HepG2 (cell line): ENCODE measurements around the gene DHRS4L2. TPM values are rescaled to one million over a fixed set of nuclear protein-coding genes. Genes with fewer than 3 reads are reported as not detected.

Experiments
- CEBPZ ChIP-seq: IDR thresholded peaks from 2 replicates; pipeline ENCODE4 v1.6.1; 2012; ENCODE audit warnings: low read length, improper control_type of control experiment
- CENPT ChIP-seq: sonication (generic); formaldehyde crosslinking; IDR thresholded peaks from 2 replicates; pipeline ENCODE4 v1.8.0; 2022; ENCODE audit warnings: low read depth, mild to moderate bottlenecking, moderate library complexity, missing genetic modification reagents
- DNMT3B ChIP-seq: conservative IDR thresholded peaks from 2 replicates; pipeline ENCODE4 v1.6.1; 2016; ENCODE audit warnings: missing biosample characterization, control low read depth
- FOXM1 ChIP-seq: sonication (generic); formaldehyde crosslinking; IDR thresholded peaks from 2 replicates; pipeline ENCODE4 v1.5.0; 2020; ENCODE audit warnings: missing genetic modification reagents
- LCORL ChIP-seq, 2 experiments: fragments of 450-650 bp in 1 of 2; sonication (generic) in 1 of 2; formaldehyde crosslinking in 1 of 2; IDR thresholded peaks; 2 replicates each; pipeline versions ENCODE4 v1.5.0 to v1.6.1; 2017 to 2020; ENCODE audit warnings: antibody characterized with exemption in 1 of 2, missing genetic modification reagents in 1 of 2
- MNT ChIP-seq: fragments of 450-650 bp; IDR thresholded peaks from 2 replicates; pipeline ENCODE4 v1.6.1; 2016
- MXI1 ChIP-seq: IDR thresholded peaks from 3 replicates; pipeline ENCODE4 v1.6.1; 2012; ENCODE audit warnings: low read depth, low read length, inconsistent platforms, borderline replicate concordance
- SOX5 ChIP-seq: IDR thresholded peaks from 2 replicates; pipeline ENCODE4 v1.6.1; 2016; ENCODE audit warnings: borderline replicate concordance
- SRSF9 ChIP-seq: fragments of 200-400 bp; formaldehyde crosslinking; IDR thresholded peaks from 2 replicates; pipeline ENCODE4 v1.6.1; 2018; ENCODE audit warnings: borderline replicate concordance, mild to moderate bottlenecking, low read depth, low read length; ENCODE audit not compliant: insufficient read depth, poor library complexity, severe bottlenecking
- polyA plus RNA-seq, 8 experiments: library from polyadenylated mRNA; depleted of rRNA in 3 of 8; stranded (reverse) in 7 of 8; unstranded in 1 of 8; fragments of >200 nt; fragmentation: Illumina TruSeq in 4 of 8; extraction: Trizol in 4 of 8; gene quantifications; 2 replicates each; pipeline versions ENCODE4 v1.2.1 to v1.2.3, GENCODE V29; 2011 to 2016; ENCODE audit warnings: low read depth in 4 of 8, missing spikeins in 1 of 8, mixed read lengths in 1 of 8; ENCODE audit not compliant: insufficient read depth in 1 of 8
- total RNA-seq, 5 experiments: library from RNA; depleted of rRNA; stranded (reverse); fragments of >200 nt; fragmentation: Illumina TruSeq; extraction: Trizol; gene quantifications; 2 replicates each; pipeline ENCODE4 v1.2.3, GENCODE V29; 2016; ENCODE audit warnings: low read depth in 1 of 5
- TF ChIP-seq, protein P1 (sequence below): sonication (generic); formaldehyde crosslinking; IDR thresholded peaks from 2 replicates; pipeline ENCODE4 v1.4.0; 2020; ENCODE audit warnings: mild to moderate bottlenecking, missing genetic modification reagents
- TF ChIP-seq, protein P2 (sequence below): sonication (generic); formaldehyde crosslinking; IDR thresholded peaks from 2 replicates; pipeline ENCODE4 v1.4.0; 2020; ENCODE audit warnings: low read depth, missing genetic modification reagents
- TF ChIP-seq, protein P3 (sequence below): sonication (generic); formaldehyde crosslinking; IDR thresholded peaks from 2 replicates; pipeline ENCODE4 v1.8.1; 2023; ENCODE audit warnings: mild to moderate bottlenecking, inconsistent platforms, moderate library complexity, missing genetic modification reagents, borderline replicate concordance

DHRS4L2 gene
- total and polyA plus RNA-seq, 2 of the 13 experiments (the other 11 are each of a cell fraction or from before 2014, with no cell fraction given) = 24.7 to 38.2 TPM

- TF ChIP-seq LCORL (IDR thresholded peaks at IDR 0.05) (no peak), LCORL (CRISPR knock-in tag; IDR thresholded peaks at IDR 0.05) (peak; percentile 89), CEBPZ (no peak), DNMT3B (CRISPR knock-in tag) (no peak), MXI1 (no peak; the same call in 2 of the 3 replicates), MNT (no peak; the same call in 1 of the 2 replicates), SOX5 (peak; percentile 30; the same call in 1 of the 2 replicates), CENPT (CRISPR knock-in tag) (0 out of 2 replicates have a peak, but pooled peaks have one; percentile 75), FOXM1 (CRISPR knock-in tag) (no peak), SRSF9 (no peak)
- TF ChIP-seq, protein P1, sequence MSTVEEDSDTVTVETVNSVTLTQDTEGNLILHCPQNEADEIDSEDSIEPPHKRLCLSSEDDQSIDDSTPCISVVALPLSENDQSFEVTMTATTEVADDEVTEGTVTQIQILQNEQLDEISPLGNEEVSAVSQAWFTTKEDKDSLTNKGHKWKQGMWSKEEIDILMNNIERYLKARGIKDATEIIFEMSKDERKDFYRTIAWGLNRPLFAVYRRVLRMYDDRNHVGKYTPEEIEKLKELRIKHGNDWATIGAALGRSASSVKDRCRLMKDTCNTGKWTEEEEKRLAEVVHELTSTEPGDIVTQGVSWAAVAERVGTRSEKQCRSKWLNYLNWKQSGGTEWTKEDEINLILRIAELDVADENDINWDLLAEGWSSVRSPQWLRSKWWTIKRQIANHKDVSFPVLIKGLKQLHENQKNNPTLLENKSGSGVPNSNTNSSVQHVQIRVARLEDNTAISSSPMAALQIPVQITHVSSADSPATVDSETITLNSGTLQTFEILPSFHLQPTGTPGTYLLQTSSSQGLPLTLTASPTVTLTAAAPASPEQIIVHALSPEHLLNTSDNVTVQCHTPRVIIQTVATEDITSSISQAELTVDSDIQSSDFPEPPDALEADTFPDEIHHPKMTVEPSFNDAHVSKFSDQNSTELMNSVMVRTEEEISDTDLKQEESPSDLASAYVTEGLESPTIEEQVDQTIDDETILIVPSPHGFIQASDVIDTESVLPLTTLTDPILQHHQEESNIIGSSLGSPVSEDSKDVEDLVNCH (CRISPR knock-in tag) = no peak
- TF ChIP-seq, protein P2, sequence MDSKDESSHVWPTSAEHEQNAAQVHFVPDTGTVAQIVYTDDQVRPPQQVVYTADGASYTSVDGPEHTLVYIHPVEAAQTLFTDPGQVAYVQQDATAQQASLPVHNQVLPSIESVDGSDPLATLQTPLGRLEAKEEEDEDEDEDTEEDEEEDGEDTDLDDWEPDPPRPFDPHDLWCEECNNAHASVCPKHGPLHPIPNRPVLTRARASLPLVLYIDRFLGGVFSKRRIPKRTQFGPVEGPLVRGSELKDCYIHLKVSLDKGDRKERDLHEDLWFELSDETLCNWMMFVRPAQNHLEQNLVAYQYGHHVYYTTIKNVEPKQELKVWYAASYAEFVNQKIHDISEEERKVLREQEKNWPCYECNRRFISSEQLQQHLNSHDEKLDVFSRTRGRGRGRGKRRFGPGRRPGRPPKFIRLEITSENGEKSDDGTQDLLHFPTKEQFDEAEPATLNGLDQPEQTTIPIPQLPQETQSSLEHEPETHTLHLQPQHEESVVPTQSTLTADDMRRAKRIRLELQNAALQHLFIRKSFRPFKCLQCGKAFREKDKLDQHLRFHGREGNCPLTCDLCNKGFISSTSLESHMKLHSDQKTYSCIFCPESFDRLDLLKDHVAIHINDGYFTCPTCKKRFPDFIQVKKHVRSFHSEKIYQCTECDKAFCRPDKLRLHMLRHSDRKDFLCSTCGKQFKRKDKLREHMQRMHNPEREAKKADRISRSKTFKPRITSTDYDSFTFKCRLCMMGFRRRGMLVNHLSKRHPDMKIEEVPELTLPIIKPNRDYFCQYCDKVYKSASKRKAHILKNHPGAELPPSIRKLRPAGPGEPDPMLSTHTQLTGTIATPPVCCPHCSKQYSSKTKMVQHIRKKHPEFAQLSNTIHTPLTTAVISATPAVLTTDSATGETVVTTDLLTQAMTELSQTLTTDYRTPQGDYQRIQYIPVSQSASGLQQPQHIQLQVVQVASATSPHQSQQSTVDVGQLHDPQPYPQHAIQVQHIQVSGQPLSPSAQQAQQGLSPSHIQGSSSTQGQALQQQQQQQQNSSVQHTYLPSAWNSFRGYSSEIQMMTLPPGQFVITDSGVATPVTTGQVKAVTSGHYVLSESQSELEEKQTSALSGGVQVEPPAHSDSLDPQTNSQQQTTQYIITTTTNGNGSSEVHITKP (CRISPR knock-in tag) = peak; percentile 53; the same call in 1 of the 2 replicates
- TF ChIP-seq, protein P3, sequence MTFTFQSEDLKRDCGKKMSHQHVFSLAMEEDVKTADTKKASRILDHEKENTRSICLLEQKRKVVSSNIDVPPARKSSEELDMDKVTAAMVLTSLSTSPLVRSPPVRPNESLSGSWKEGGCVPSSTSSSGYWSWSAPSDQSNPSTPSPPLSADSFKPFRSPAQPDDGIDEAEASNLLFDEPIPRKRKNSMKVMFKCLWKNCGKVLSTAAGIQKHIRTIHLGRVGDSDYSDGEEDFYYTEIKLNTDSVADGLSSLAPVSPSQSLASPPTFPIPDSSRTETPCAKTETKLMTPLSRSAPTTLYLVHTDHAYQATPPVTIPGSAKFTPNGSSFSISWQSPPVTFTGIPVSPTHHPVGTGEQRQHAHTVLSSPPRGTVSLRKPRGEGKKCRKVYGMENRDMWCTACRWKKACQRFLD (CRISPR knock-in tag) = peak; percentile 58; the same call in 1 of the 2 replicates
Measured at GRCh38 chr14:24036169-24036962, 47.6 kb downstream of the DHRS4L2 start (continued).
